Activated CD8-positive, alpha-beta memory T cell treated with anti-CD3 and anti-CD28 coated beads, Interleukin-2, amount 50 U/mL, for 1 hour (primary cell): Measurements from ENCODE around the gene SH3D21.

Experiments
- DNase-seq: peaks from one replicate; pipeline ENCODE4 v3.0.0-alpha.2; 2020; ENCODE audit errors: extremely low read depth

The SH3D21 gene

GRCh38 chr1:36306210-36306901, at the start of gene SH3D21:
SH3D21 (plus strand) TSS chr1:36306368; CDS start chr1:36306421, 53 bp downstream.
- no peak for DNase-seq

GRCh38 chr1:36256558-36257374, 49.4 kb upstream of the SH3D21 start:
- no peak for DNase-seq

- DNase-seq = no peak
Observed at GRCh38 chr1:36257375-36257767, 48.8 kb upstream of the SH3D21 start.

GRCh38 chr1:36258960-36259344, 47.2 kb upstream of the SH3D21 start:
- no peak for DNase-seq

- DNase-seq = no peak
Observed at GRCh38 chr1:36268981-36269380, 37.2 kb upstream of the SH3D21 start.

GRCh38 chr1:36269408-36269838, 36.7 kb upstream of the SH3D21 start:
- DNase-seq = no peak

- DNase-seq = no peak
Observed at GRCh38 chr1:36273024-36273423, 33.1 kb upstream of the SH3D21 start.

- no peak for DNase-seq
Observed at GRCh38 chr1:36274201-36274600, 32.0 kb upstream of the SH3D21 start.

GRCh38 chr1:36276688-36277087, 29.5 kb upstream of the SH3D21 start:
- DNase-seq = no peak

GRCh38 chr1:36279110-36279788, 26.9 kb upstream of the SH3D21 start:
- no peak for DNase-seq

GRCh38 chr1:36279789-36280296, 26.3 kb upstream of the SH3D21 start:
- no peak for DNase-seq

- no peak for DNase-seq
Observed at GRCh38 chr1:36284061-36284460, 22.1 kb upstream of the SH3D21 start.

- DNase-seq = no peak
Observed at GRCh38 chr1:36284517-36284916, 21.7 kb upstream of the SH3D21 start.

- peak; percentile 53 for DNase-seq
Observed at GRCh38 chr1:36285443-36286101, 20.6 kb upstream of the SH3D21 start.

- no peak for DNase-seq
Observed at GRCh38 chr1:36286802-36287201, 19.4 kb upstream of the SH3D21 start.

- no peak for DNase-seq
Observed at GRCh38 chr1:36287595-36287994, 18.6 kb upstream of the SH3D21 start.

- DNase-seq = no peak
Observed at GRCh38 chr1:36295390-36295789, 10.8 kb upstream of the SH3D21 start.

GRCh38 chr1:36297062-36297461, 9.1 kb upstream of the SH3D21 start:
- DNase-seq = no peak

- no peak for DNase-seq
Observed at GRCh38 chr1:36298640-36299039, 7.5 kb upstream of the SH3D21 start.

- no peak for DNase-seq
Observed at GRCh38 chr1:36300526-36300925, 5.6 kb upstream of the SH3D21 start.

GRCh38 chr1:36301220-36301619, 4.9 kb upstream of the SH3D21 start:
- DNase-seq = no peak

- no peak for DNase-seq
Observed at GRCh38 chr1:36303244-36303643, 2.9 kb upstream of the SH3D21 start.
